Tibial nerve (tissue), 3 donors: ENCODE data around the gene MCC.

Experiments
- CTCF ChIP-seq, 5 experiments: fragments of 200-600 bp in 3 of 5; fragments of 450-650 bp in 2 of 5; sonication (generic) in 3 of 5; IDR thresholded peaks; one replicate each; pipeline ENCODE4 v1.5.1; 2016 to 2019; ENCODE audit warnings: antibody characterized with exemption in 5 of 5, mild to moderate bottlenecking in 3 of 5, moderate library complexity in 2 of 5
- POLR2A ChIP-seq, 2 donors: fragments of 450-650 bp; IDR thresholded peaks; one replicate each; pipeline ENCODE4 v1.6.1; 2017; ENCODE audit warnings: antibody characterized with exemption in 2 of 2, mild to moderate bottlenecking in 2 of 2, moderate library complexity in 2 of 2

- no peak for TF ChIP-seq CTCF (IDR thresholded peaks at IDR 0.05)
- TF ChIP-seq POLR2A (IDR thresholded peaks at IDR 0.05), result no peak
These were observed 2.1 kb upstream of the MCC start for GRCh38 chr5:113490317-113490716.
